IMR-90 (cell line): Measurements from ENCODE around the gene B9D1.

Experiments
- CEBPB ChIP-seq: IDR thresholded peaks from 2 replicates; pipeline ENCODE4 v1.6.1; 2012; ENCODE audit warnings: low read depth, low read length, improper control_type of control experiment
- ELK1 ChIP-seq: fragments of 150-350 bp; IDR thresholded peaks from 2 replicates; pipeline ENCODE4 v1.6.1; 2016; ENCODE audit warnings: low read depth, mild to moderate bottlenecking, low read length, moderate library complexity, borderline replicate concordance
- TF ChIP-seq, protein P1 (sequence below): conservative IDR thresholded peaks from 2 replicates; pipeline ENCODE4 v1.5.1; 2012; ENCODE audit warnings: mild to moderate bottlenecking, low read depth, low read length, improper control_type of control experiment

GRCh38 chr17:19384723-19385391, 22.3 kb upstream of the B9D1 start:
- TF ChIP-seq CEBPB (no peak), ELK1 (no peak)
- TF ChIP-seq, protein P1, sequence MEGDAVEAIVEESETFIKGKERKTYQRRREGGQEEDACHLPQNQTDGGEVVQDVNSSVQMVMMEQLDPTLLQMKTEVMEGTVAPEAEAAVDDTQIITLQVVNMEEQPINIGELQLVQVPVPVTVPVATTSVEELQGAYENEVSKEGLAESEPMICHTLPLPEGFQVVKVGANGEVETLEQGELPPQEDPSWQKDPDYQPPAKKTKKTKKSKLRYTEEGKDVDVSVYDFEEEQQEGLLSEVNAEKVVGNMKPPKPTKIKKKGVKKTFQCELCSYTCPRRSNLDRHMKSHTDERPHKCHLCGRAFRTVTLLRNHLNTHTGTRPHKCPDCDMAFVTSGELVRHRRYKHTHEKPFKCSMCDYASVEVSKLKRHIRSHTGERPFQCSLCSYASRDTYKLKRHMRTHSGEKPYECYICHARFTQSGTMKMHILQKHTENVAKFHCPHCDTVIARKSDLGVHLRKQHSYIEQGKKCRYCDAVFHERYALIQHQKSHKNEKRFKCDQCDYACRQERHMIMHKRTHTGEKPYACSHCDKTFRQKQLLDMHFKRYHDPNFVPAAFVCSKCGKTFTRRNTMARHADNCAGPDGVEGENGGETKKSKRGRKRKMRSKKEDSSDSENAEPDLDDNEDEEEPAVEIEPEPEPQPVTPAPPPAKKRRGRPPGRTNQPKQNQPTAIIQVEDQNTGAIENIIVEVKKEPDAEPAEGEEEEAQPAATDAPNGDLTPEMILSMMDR, result no peak
